ENCODE results near the gene SYCN. TPM values are rescaled to one million over a fixed set of nuclear protein-coding genes. Genes with fewer than 3 reads are reported as not detected.

Gene SYCN
- total RNA-seq, 1 donor from 2014 or later = not detected

DNA sequence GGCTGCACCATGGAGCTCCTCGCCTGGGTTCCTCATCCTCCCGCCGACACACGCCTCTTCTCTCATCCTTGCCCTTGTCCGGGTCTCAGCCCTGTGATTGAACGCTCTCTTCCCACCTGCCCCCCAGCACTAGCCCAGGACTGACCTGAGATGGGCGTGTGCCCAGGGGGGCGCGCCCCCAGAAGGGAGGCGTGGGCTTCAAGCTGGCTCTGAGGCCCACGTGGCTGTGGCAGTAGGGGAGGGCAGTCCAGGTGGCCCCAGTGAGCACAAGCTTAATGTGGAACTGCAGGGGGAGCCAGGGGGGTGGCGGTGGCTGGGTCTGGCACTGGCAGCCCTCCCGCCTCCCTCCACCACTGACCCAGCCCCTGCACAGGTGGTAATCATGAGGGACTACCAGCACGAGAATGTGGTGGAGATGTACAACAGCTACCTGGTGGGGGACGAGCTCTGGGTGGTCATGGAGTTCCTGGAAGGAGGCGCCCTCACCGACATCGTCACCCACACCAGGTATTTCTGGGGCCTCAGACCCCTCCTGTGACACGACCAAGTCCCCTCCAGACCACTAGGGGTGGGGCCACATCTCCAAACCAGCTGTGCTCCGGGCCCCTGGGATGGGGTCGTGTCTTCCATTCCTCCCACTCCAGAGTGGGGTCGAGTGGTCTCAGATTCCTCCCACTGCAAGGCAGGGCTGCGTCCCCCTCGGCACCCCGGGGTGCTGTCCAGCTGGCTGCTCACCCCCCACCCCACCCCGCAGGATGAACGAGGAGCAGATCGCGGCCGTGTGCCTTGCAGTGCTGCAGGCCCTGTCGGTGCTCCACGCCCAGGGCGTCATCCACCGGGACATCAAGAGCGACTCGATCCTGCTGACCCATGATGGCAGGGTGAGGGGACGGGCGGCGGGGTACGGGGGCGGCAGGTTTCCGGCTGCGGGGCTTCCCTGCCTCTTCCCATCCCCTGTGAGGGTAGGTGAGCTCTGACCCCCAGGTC is 29.2 kb downstream of the SYCN start:
- H3K27me3 Mint-ChIP-seq (ENCODE audit: unreplicated experiment) = peaks cover 8% of the 10 kb centered on the region
- H3K9me3 Mint-ChIP-seq (ENCODE audit: unreplicated experiment) = no peaks in the 10 kb centered on the region
- no peak overlapping the region for H3K4me3 Mint-ChIP-seq (ENCODE audit: unreplicated experiment)
- H3K27ac Mint-ChIP-seq (ENCODE audit: unreplicated experiment) = no peak overlapping the region
- H3K4me1 Mint-ChIP-seq (ENCODE audit: unreplicated experiment) = no peaks in the 10 kb centered on the region
- TF ChIP-seq, protein P1, sequence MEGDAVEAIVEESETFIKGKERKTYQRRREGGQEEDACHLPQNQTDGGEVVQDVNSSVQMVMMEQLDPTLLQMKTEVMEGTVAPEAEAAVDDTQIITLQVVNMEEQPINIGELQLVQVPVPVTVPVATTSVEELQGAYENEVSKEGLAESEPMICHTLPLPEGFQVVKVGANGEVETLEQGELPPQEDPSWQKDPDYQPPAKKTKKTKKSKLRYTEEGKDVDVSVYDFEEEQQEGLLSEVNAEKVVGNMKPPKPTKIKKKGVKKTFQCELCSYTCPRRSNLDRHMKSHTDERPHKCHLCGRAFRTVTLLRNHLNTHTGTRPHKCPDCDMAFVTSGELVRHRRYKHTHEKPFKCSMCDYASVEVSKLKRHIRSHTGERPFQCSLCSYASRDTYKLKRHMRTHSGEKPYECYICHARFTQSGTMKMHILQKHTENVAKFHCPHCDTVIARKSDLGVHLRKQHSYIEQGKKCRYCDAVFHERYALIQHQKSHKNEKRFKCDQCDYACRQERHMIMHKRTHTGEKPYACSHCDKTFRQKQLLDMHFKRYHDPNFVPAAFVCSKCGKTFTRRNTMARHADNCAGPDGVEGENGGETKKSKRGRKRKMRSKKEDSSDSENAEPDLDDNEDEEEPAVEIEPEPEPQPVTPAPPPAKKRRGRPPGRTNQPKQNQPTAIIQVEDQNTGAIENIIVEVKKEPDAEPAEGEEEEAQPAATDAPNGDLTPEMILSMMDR (IDR thresholded peaks at IDR 0.05; ENCODE audit: unreplicated experiment) = no peak
- peaks cover 5% of the 10 kb centered on the region for H3K36me3 Mint-ChIP-seq (ENCODE audit: low read depth, unreplicated experiment)
- no peak for DNase-seq (ENCODE audit: low spot score)

DNA sequence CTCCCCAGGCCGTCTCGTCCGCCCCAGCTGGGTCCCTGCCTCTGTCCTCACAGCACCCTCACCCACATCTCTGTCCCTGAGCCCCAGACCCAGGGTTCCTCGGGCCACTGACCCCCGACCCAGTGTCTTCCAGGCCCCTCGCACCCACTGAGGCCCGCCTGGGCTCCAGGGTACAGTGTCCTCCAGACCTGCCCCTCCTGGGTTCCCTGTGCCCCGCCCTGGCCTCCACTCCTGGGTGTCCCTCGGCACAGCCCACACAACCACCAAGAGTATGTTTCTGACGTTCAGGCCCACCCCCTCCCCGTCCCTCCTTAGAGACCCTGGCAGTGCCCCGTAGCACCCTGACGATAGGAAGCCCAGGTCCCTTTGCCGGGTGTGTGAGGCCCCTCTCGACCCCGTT is 29.9 kb downstream of the SYCN start:
- Mint-ChIP-seq H3K4me3 (ENCODE audit: unreplicated experiment) (no peak overlapping the region), H3K27me3 (ENCODE audit: unreplicated experiment) (peaks cover 8% of the 10 kb centered on the region), H3K27ac (ENCODE audit: unreplicated experiment) (no peak overlapping the region), H3K36me3 (ENCODE audit: low read depth, unreplicated experiment) (peaks cover 5% of the 10 kb centered on the region), H3K9me3 (ENCODE audit: unreplicated experiment) (no peaks in the 10 kb centered on the region), H3K4me1 (ENCODE audit: unreplicated experiment) (no peaks in the 10 kb centered on the region)
- TF ChIP-seq, protein P1 (IDR thresholded peaks at IDR 0.05; ENCODE audit: unreplicated experiment) = no peak
- no peak for DNase-seq (ENCODE audit: low spot score)

DNA sequence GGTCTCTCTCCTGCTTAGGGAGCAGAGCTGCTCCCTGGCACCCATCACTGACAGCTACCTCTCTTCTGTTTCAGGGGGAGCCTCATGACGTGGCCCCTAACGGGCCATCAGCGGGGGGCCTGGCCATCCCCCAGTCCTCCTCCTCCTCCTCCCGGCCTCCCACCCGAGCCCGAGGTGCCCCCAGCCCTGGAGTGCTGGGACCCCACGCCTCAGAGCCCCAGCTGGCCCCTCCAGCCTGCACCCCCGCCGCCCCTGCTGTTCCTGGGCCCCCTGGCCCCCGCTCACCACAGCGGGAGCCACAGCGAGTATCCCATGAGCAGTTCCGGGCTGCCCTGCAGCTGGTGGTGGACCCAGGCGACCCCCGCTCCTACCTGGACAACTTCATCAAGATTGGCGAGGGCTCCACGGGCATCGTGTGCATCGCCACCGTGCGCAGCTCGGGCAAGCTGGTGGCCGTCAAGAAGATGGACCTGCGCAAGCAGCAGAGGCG is 30.5 kb downstream of the SYCN start:
- no peaks in the 10 kb centered on the region for H3K9me3 Mint-ChIP-seq (ENCODE audit: unreplicated experiment)
- TF ChIP-seq, protein P1 (IDR thresholded peaks at IDR 0.05; ENCODE audit: unreplicated experiment) = no peak
- H3K4me1 Mint-ChIP-seq (ENCODE audit: unreplicated experiment) = peaks cover under 1% of the 10 kb centered on the region

DNA sequence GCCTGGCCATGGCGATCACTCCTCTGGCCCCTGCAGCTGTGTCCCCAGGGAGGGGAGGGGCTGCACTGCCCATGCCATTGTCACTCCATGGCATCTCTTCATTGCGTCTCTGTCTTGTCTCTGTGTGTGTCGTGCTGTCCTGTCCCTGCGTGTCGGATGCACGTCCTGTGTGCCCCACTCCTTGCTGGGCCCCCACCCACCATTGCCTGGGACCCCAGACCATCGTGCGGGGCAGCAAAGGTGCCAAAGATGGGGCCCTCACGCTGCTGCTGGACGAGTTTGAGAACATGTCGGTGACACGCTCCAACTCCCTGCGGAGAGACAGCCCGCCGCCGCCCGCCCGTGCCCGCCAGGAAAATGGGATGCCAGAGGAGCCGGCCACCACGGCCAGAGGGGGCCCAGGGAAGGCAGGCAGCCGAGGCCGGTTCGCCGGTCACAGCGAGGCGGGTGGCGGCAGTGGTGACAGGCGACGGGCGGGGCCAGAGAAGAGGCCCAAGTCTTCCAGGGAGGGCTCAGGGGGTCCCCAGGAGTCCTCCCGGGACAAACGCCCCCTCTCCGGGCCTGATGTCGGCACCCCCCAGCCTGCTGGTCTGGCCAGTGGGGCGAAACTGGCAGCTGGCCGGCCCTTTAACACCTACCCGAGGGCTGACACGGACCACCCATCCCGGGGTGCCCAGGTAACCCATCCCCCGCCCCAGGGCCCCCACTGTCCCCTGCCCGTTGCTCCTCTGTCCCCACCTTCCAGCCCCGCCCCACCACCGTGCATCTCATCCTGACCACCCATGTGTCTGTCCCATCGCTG is 31.2 kb downstream of the SYCN start:
- no peaks in the 10 kb centered on the region for H3K9me3 Mint-ChIP-seq (ENCODE audit: unreplicated experiment)
- H3K4me1 Mint-ChIP-seq (ENCODE audit: unreplicated experiment) = peaks cover 3% of the 10 kb centered on the region
- H3K4me3 Mint-ChIP-seq (ENCODE audit: unreplicated experiment) = no peak overlapping the region
- H3K36me3 Mint-ChIP-seq (ENCODE audit: low read depth, unreplicated experiment) = peaks cover 9% of the 10 kb centered on the region
- no peak for DNase-seq (ENCODE audit: low spot score)
- TF ChIP-seq, protein P1 (IDR thresholded peaks at IDR 0.05; ENCODE audit: unreplicated experiment) = no peak
- peaks cover 8% of the 10 kb centered on the region for H3K27me3 Mint-ChIP-seq (ENCODE audit: unreplicated experiment)
- H3K27ac Mint-ChIP-seq (ENCODE audit: unreplicated experiment) = no peak overlapping the region

More for the DNA sequence above, 30.5 kb downstream of the SYCN start:
- Mint-ChIP-seq H3K36me3 (ENCODE audit: low read depth, unreplicated experiment) (peaks cover 9% of the 10 kb centered on the region), H3K27me3 (ENCODE audit: unreplicated experiment) (peaks cover 8% of the 10 kb centered on the region), H3K4me3 (ENCODE audit: unreplicated experiment) (no peak overlapping the region), H3K27ac (ENCODE audit: unreplicated experiment) (no peak overlapping the region)
- no peak for DNase-seq (ENCODE audit: low spot score)

Measured in endothelial cell (in vitro differentiated cells).